ENCODE results near the gene PLXNA2. TPM values are rescaled to one million over a fixed set of nuclear protein-coding genes. Genes with fewer than 3 reads are reported as not detected.

The PLXNA2 gene
- total and polyA plus RNA-seq, 2 of the 4 experiments (the other 2 are of a cell fraction) = 0.72 to 1.1 TPM

DNA sequence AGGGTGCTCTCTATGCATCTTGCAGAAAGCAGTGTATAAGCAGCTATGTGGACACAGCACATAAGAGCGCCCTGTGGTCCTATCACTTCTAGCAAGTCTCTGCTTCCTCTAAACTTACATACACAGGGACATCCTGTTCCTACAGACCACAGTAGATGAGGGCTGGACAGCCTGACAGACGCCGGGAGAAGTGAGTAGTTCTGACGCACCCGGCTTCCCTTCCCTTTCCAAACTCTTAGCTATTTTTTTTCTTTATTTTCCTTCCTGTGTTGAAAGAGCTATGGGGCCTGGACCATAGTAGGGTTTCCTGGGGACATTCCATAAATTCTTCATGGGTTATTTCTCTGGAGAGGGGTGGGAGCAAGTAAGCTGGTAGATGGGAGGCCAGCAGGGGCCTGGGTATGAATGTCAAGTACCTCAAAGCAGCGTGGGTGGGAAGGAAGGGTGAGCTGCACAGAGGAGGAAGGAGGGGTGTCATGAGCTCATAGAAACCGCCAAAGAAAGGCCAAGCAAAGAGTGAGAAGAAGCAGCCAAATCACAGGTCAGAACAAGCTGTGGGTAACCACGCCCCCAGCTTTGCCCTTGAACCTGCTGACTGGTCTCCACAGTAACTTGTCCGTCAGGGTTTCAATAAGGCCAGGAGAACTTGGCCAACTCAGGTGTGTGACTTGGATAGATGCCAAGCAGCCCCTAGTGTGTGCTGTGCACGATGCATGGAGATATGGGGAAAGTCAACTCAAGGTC is 36.6 kb downstream of the PLXNA2 start:
- Histone ChIP-seq H3K9ac (ENCODE audit: low read depth, low read length) (no peak overlapping the region), H4K91ac (ENCODE audit: insufficient read depth, low read depth, low read length) (peak overlapping the region; percentile 81), H2AK9ac (replicated peaks; ENCODE audit: low read depth, low read length, poor library complexity) (peak overlapping the region; percentile 33), H2BK15ac (ENCODE audit: low read depth, low read length) (peak overlapping the region; percentile 91; the same call in 2 of the 3 replicates), H2BK5ac (ENCODE audit: low read depth, low read length, poor library complexity, severe bottlenecking) (peak overlapping the region; percentile 67), H4K5ac (ENCODE audit: low read depth, low read length) (peak overlapping the region; percentile 64; the same call in 1 of the 2 replicates), H3K9me3 (ENCODE audit: control insufficient read depth, insufficient read depth, low read length) (no peaks in the 10 kb centered on the region), H3K9me1 (ENCODE audit: insufficient read depth, low read length) (peaks cover 48% of the 10 kb centered on the region), H2BK120ac (ENCODE audit: low read depth, low read length) (peak overlapping the region; percentile 94), H3K79me1 (ENCODE audit: low read depth in 1 of 2, low read length in 2 of 2) (peaks cover 0 to 58% of the 10 kb centered on the region in 2 experiments; a peak in 2 of 4 replicates), H3K4me2 (ENCODE audit: low read depth, low read length) (peak overlapping the region; percentile 5), H2AK5ac (ENCODE audit: low read depth, low read length) (peak overlapping the region; percentile 92), H3K23ac (ENCODE audit: low read depth, low read length) (peak overlapping the region; percentile 81), H4K8ac (ENCODE audit: low read depth in 2 of 2, low read length in 2 of 2) (peak overlapping the region; percentile 24 to 81; a peak in 2 of 4 replicates), H3K14ac (replicated peaks; ENCODE audit: low read depth, low read length) (peak overlapping the region; percentile 86), H3K56ac (ENCODE audit: extremely low read depth, insufficient read depth, low read length) (peak overlapping the region; percentile 52; the same call in 1 of the 2 replicates), H4K20me1 (ENCODE audit: insufficient read depth, low read length) (no peaks in the 10 kb centered on the region), H2BK20ac (ENCODE audit: low read depth, low read length) (peak overlapping the region; percentile 95), H3K27me3 (ENCODE audit: control insufficient read depth, insufficient read depth, low read length) (no peaks in the 10 kb centered on the region), H3K4ac (ENCODE audit: low read depth, low read length) (peak overlapping the region; percentile 90), H3K18ac (ENCODE audit: low read depth, low read length) (peak overlapping the region; percentile 61; the same call in 1 of the 2 replicates), H3K4me3 (ENCODE audit: insufficient read depth, low read depth, low read length) (no peak overlapping the region), H2AFZ (replicated peaks; ENCODE audit: low read length, poor library complexity) (peak overlapping the region; percentile 67), H3K27ac (ENCODE audit: insufficient read depth, low read length) (peak overlapping the region; percentile 66), H3K4me1 (ENCODE audit: control insufficient read depth, insufficient read depth, low read length) (peaks cover 28% of the 10 kb centered on the region), H3K36me3 (ENCODE audit: control insufficient read depth, insufficient read depth, low read length) (no peaks in the 10 kb centered on the region)
- BruUV-seq (replicated peaks) = no TSS peak
- 15% methylated on average over 2 of the region's 10 CpGs; no CpG with 5 or more reads in 1 of the 2 experiments for WGBS, 2 experiments (ENCODE audit: extremely low coverage in 2 of 2, insufficient read length in 1 of 2)
- in situ Hi-C loops (cut with MboI; ENCODE audit: low sequenced_read_pairs) (no loop called here), dilution Hi-C loops (cut with HindIII; ENCODE audit: low sequenced_read_pairs, unreplicated experiment) (no loop called here), intact Hi-C loops (cut with micrococcal nuclease) (no loop called here)
- DNase-seq (peak; percentile 94), ATAC-seq (ENCODE audit: low read depth) (peak; percentile 76)
- POLR2A ChIA-PET (ENCODE audit: unreplicated experiment) = no interaction called here
- CTCF ChIA-PET = interaction anchor here (0.8 to 1.3 kb wide), 4 partner anchors 12 to 48 kb away, joined by 3 read pairs; no protein-coding TSS in a partner anchor
- peak; percentile 56 for TF ChIP-seq CEBPB (IDR thresholded peaks at IDR 0.05; ENCODE audit: low read depth, low read length)
- TF ChIP-seq MAFK (IDR thresholded peaks at IDR 0.05; ENCODE audit: low read depth, low read length) = 0 out of 2 replicates have a peak, but pooled peaks have one; percentile 7
- peak; percentile 58; the same call in 1 of the 2 replicates for TF ChIP-seq MAZ (IDR thresholded peaks at IDR 0.05; ENCODE audit: borderline replicate concordance, low read depth, low read length)
- TF ChIP-seq MXI1 (IDR thresholded peaks at IDR 0.05; ENCODE audit: borderline replicate concordance, low read depth, low read length) = no peak
